ENCODE results near the gene PGAP3.

PGAP3 gene

GRCh38 chr17:39679521-39680192, 8.2 kb downstream of the PGAP3 start:
- Mint-ChIP-seq H3K4me1 (peaks cover 48% of the 10 kb centered on the region), H3K36me3 (ENCODE audit: low read depth) (peaks cover 21% of the 10 kb centered on the region), H3K9me3 (no peaks in the 10 kb centered on the region), H3K27me3 (ENCODE audit: low read depth) (no peaks in the 10 kb centered on the region), H3K27ac (peak overlapping the region in 2 of 3 experiments; percentile 22 to 67), H3K4me3 (peak overlapping the region in 1 of 3 experiments; percentile 31)
- no peak for TF ChIP-seq CTCF (IDR thresholded peaks at IDR 0.05; ENCODE audit: unreplicated experiment in 3 of 3)

GRCh38 chr17:39678340-39679116, 9.3 kb downstream of the PGAP3 start:
- TF ChIP-seq CTCF (IDR thresholded peaks at IDR 0.05; ENCODE audit: unreplicated experiment in 3 of 3) = no peak
- no peaks in the 10 kb centered on the region for H3K9me3 Mint-ChIP-seq
- H3K4me3 Mint-ChIP-seq = peak overlapping the region in 1 of 3 experiments; percentile 20
- peaks cover 16% of the 10 kb centered on the region for H3K36me3 Mint-ChIP-seq (ENCODE audit: low read depth)
- peak overlapping the region; percentile 75 to 83 (median 80) for H3K27ac Mint-ChIP-seq
- H3K4me1 Mint-ChIP-seq = peaks cover 48% of the 10 kb centered on the region
- no peaks in the 10 kb centered on the region for H3K27me3 Mint-ChIP-seq (ENCODE audit: low read depth)

- Mint-ChIP-seq H3K4me1 (peaks cover 48% of the 10 kb centered on the region), H3K4me3 (peak overlapping the region in 2 of 3 experiments; percentile 20 to 28), H3K27me3 (ENCODE audit: low read depth) (no peaks in the 10 kb centered on the region), H3K9me3 (no peaks in the 10 kb centered on the region), H3K27ac (peak overlapping the region; percentile 75 to 83 (median 80)), H3K36me3 (ENCODE audit: low read depth) (peaks cover 10% of the 10 kb centered on the region)
- no peak for TF ChIP-seq CTCF (IDR thresholded peaks at IDR 0.05; ENCODE audit: unreplicated experiment in 3 of 3)
Observed at GRCh38 chr17:39677542-39678339, 10.1 kb downstream of the PGAP3 start.

- peak overlapping the region; percentile 75 to 83 (median 80) for H3K27ac Mint-ChIP-seq
- no peak for TF ChIP-seq CTCF (IDR thresholded peaks at IDR 0.05; ENCODE audit: unreplicated experiment in 3 of 3)
- peaks cover 5% of the 10 kb centered on the region for H3K27me3 Mint-ChIP-seq (ENCODE audit: low read depth)
- no peaks in the 10 kb centered on the region for H3K9me3 Mint-ChIP-seq
- H3K4me1 Mint-ChIP-seq = peaks cover 48% of the 10 kb centered on the region
- peak overlapping the region in 1 of 3 experiments; percentile 20 for H3K4me3 Mint-ChIP-seq
- H3K36me3 Mint-ChIP-seq (ENCODE audit: low read depth) = peaks cover 6% of the 10 kb centered on the region
Observed at GRCh38 chr17:39677072-39677471, 10.8 kb downstream of the PGAP3 start.

GRCh38 chr17:39676198-39676819, 11.5 kb downstream of the PGAP3 start:
- H3K4me1 Mint-ChIP-seq = peaks cover 48% of the 10 kb centered on the region
- peaks cover 6% of the 10 kb centered on the region for H3K36me3 Mint-ChIP-seq (ENCODE audit: low read depth)
- H3K4me3 Mint-ChIP-seq = no peak overlapping the region
- H3K27ac Mint-ChIP-seq = peak overlapping the region; percentile 47 to 73 (median 70)
- TF ChIP-seq CTCF (IDR thresholded peaks at IDR 0.05; ENCODE audit: unreplicated experiment in 3 of 3) = no peak
- H3K9me3 Mint-ChIP-seq = no peaks in the 10 kb centered on the region
- peaks cover 12% of the 10 kb centered on the region for H3K27me3 Mint-ChIP-seq (ENCODE audit: low read depth)
